Measurements from ENCODE around the gene EI24. TPM values are rescaled to one million over a fixed set of nuclear protein-coding genes. Genes with fewer than 3 reads are reported as not detected.
"Not testable (repeated sequence)": the region's sequence is repeated elsewhere in the genome, so short reads cannot be mapped to it uniquely, and the experiment has no call there.

The EI24 gene
- total RNA-seq, 1 experiment from 2014 or later: 151 TPM

- Histone ChIP-seq H4K20me1 (ENCODE audit: control insufficient read depth, insufficient read depth, insufficient read length) (no peaks in the 10 kb centered on the region), H3K23ac (ENCODE audit: insufficient read length, low read depth, low read length) (no peak overlapping the region), H3K23me2 (ENCODE audit: insufficient read length, low read depth, low read length, poor library complexity, severe bottlenecking) (no peaks in the 10 kb centered on the region), H3K14ac (ENCODE audit: insufficient read depth, low read length) (no peak overlapping the region), H3K27me3 (ENCODE audit: insufficient read depth, low read length) (no peaks in the 10 kb centered on the region), H2BK12ac (ENCODE audit: insufficient read length, low read depth, low read length) (no peak overlapping the region), H2BK120ac (ENCODE audit: low read depth, low read length, poor library complexity, severe bottlenecking) (no peak overlapping the region), H3K56ac (ENCODE audit: insufficient read length, low read depth, low read length) (no peak overlapping the region), H3K79me1 (ENCODE audit: insufficient read depth, low read depth, low read length, poor library complexity, severe bottlenecking) (no peaks in the 10 kb centered on the region), H3K4ac (ENCODE audit: low read depth, low read length) (no peak overlapping the region), H3K18ac (ENCODE audit: insufficient read length, low read depth, low read length) (no peak overlapping the region), H3K9ac (ENCODE audit: extremely low read depth, insufficient read length, low read length) (no peak overlapping the region), H2AK5ac (ENCODE audit: insufficient read length, low read length) (no peak overlapping the region), H4K5ac (ENCODE audit: insufficient read length, low read depth, low read length) (no peak overlapping the region), H3K4me1 (ENCODE audit: insufficient read depth, low read length) (no peaks in the 10 kb centered on the region), H3K27ac (ENCODE audit: insufficient read length, low read depth, low read length) (no peak overlapping the region), H2AFZ (ENCODE audit: low read length) (no peak overlapping the region), H3K79me2 (ENCODE audit: insufficient read depth, low read length) (no peaks in the 10 kb centered on the region), H3K9me3 (ENCODE audit: control insufficient read depth, low read depth, low read length) (no peaks in the 10 kb centered on the region), H3K4me2 (ENCODE audit: insufficient read depth, insufficient read length, low read length) (no peak overlapping the region), H2BK15ac (ENCODE audit: low read depth, low read length) (no peak overlapping the region), H2BK20ac (ENCODE audit: low read depth, low read length, poor library complexity, severe bottlenecking) (no peak overlapping the region), H4K91ac (ENCODE audit: insufficient read length, low read depth, low read length) (no peak overlapping the region), H2BK5ac (ENCODE audit: insufficient read length, low read length) (no peak overlapping the region), H3T11ph (ENCODE audit: low read length) (no peak overlapping the region), H4K8ac (replicated peaks; ENCODE audit: insufficient read length, low read depth, low read length) (no peak overlapping the region)
- H3K36me3 Mint-ChIP-seq (ENCODE audit: insufficient read depth in 1 of 3, low read depth in 3 of 3): peaks cover 4 to 11% (median 4%) of the 10 kb centered on the region in 3 experiments; a peak in 3 of 7 replicates
- no peak for DNase-seq
- TF ChIP-seq, protein P1, sequence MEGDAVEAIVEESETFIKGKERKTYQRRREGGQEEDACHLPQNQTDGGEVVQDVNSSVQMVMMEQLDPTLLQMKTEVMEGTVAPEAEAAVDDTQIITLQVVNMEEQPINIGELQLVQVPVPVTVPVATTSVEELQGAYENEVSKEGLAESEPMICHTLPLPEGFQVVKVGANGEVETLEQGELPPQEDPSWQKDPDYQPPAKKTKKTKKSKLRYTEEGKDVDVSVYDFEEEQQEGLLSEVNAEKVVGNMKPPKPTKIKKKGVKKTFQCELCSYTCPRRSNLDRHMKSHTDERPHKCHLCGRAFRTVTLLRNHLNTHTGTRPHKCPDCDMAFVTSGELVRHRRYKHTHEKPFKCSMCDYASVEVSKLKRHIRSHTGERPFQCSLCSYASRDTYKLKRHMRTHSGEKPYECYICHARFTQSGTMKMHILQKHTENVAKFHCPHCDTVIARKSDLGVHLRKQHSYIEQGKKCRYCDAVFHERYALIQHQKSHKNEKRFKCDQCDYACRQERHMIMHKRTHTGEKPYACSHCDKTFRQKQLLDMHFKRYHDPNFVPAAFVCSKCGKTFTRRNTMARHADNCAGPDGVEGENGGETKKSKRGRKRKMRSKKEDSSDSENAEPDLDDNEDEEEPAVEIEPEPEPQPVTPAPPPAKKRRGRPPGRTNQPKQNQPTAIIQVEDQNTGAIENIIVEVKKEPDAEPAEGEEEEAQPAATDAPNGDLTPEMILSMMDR (conservative IDR thresholded peaks at IDR 0.05): no peak
- H3K9me3 Mint-ChIP-seq: peaks cover 4 to 8% of the 10 kb centered on the region in 2 experiments
- no peak overlapping the region for H3K27ac Mint-ChIP-seq
- WGBS (ENCODE audit: extremely low coverage, insufficient read length, low lambda C conversion rate): no CpG with 5 or more reads among the region's 1 CpG
- peaks cover 6 to 8% of the 10 kb centered on the region in 2 experiments for H3K4me1 Mint-ChIP-seq
- H3K4me3 Mint-ChIP-seq: no peak overlapping the region; a peak in 1 of 5 replicates
- H3K27me3 Mint-ChIP-seq (ENCODE audit: low read depth): no peaks in the 10 kb centered on the region
Measured at GRCh38 chr11:125535585-125535984, 33.7 kb upstream of the EI24 start.

- peak overlapping the region in 1 of 2 experiments; percentile 51; a peak in 2 of 5 replicates for H3K4me3 Mint-ChIP-seq
Measured at GRCh38 chr11:125536834-125537233, 32.4 kb upstream of the EI24 start.

More at GRCh38 chr11:125536834-125537233, 32.4 kb upstream of the EI24 start:
- H4K5ac ChIP-seq (ENCODE audit: insufficient read length, low read depth, low read length); H2BK12ac ChIP-seq (ENCODE audit: insufficient read length, low read depth, low read length); H2BK120ac ChIP-seq (ENCODE audit: low read depth, low read length, poor library complexity, severe bottlenecking); H2BK15ac ChIP-seq (ENCODE audit: low read depth, low read length); H3K27me3 Mint-ChIP-seq (ENCODE audit: low read depth); H4K8ac ChIP-seq (replicated peaks; ENCODE audit: insufficient read length, low read depth, low read length); H3K18ac ChIP-seq (ENCODE audit: insufficient read length, low read depth, low read length); H3K4me1 Mint-ChIP-seq; H3K23ac ChIP-seq (ENCODE audit: insufficient read length, low read depth, low read length); H3K79me1 ChIP-seq (ENCODE audit: insufficient read depth, low read depth, low read length, poor library complexity, severe bottlenecking); H3K27ac ChIP-seq (ENCODE audit: insufficient read length, low read depth, low read length); H2AFZ ChIP-seq (ENCODE audit: low read length); H2AK5ac ChIP-seq (ENCODE audit: insufficient read length, low read length); H3K27me3 ChIP-seq (ENCODE audit: insufficient read depth, low read length); H3T11ph ChIP-seq (ENCODE audit: low read length); H3K9me3 ChIP-seq (ENCODE audit: control insufficient read depth, low read depth, low read length); H3K9me3 Mint-ChIP-seq; H3K4ac ChIP-seq (ENCODE audit: low read depth, low read length); DNase-seq; H3K23me2 ChIP-seq (ENCODE audit: insufficient read length, low read depth, low read length, poor library complexity, severe bottlenecking); H3K9ac ChIP-seq (ENCODE audit: extremely low read depth, insufficient read length, low read length); H4K91ac ChIP-seq (ENCODE audit: insufficient read length, low read depth, low read length); H2BK5ac ChIP-seq (ENCODE audit: insufficient read length, low read length); H4K20me1 ChIP-seq (ENCODE audit: control insufficient read depth, insufficient read depth, insufficient read length); H2BK20ac ChIP-seq (ENCODE audit: low read depth, low read length, poor library complexity, severe bottlenecking); H3K4me2 ChIP-seq (ENCODE audit: insufficient read depth, insufficient read length, low read length); H3K56ac ChIP-seq (ENCODE audit: insufficient read length, low read depth, low read length); H3K27ac Mint-ChIP-seq; H3K79me2 ChIP-seq (ENCODE audit: insufficient read depth, low read length); H3K14ac ChIP-seq (ENCODE audit: insufficient read depth, low read length); H3K4me1 ChIP-seq (ENCODE audit: insufficient read depth, low read length): not testable (repeated sequence)
- WGBS (ENCODE audit: extremely low coverage, insufficient read length, low lambda C conversion rate): no CpG with 5 or more reads among the region's 19 CpGs
- peaks cover 4 to 11% (median 4%) of the 10 kb centered on the region in 3 experiments; a peak in 3 of 7 replicates for H3K36me3 Mint-ChIP-seq (ENCODE audit: insufficient read depth in 1 of 3, low read depth in 3 of 3)

All from H9 (cell line).